HG02938 (cell line): Measurements from ENCODE around the gene TRIM63.

Experiments
- ATAC-seq: cut with Tn5 transposase; IDR thresholded peaks from one replicate; pipeline ENCODE4 v1.9.1; 2021; ENCODE audit warnings: mild to moderate bottlenecking, moderate library complexity; ENCODE audit not compliant: unreplicated experiment

The TRIM63 gene

DNA sequence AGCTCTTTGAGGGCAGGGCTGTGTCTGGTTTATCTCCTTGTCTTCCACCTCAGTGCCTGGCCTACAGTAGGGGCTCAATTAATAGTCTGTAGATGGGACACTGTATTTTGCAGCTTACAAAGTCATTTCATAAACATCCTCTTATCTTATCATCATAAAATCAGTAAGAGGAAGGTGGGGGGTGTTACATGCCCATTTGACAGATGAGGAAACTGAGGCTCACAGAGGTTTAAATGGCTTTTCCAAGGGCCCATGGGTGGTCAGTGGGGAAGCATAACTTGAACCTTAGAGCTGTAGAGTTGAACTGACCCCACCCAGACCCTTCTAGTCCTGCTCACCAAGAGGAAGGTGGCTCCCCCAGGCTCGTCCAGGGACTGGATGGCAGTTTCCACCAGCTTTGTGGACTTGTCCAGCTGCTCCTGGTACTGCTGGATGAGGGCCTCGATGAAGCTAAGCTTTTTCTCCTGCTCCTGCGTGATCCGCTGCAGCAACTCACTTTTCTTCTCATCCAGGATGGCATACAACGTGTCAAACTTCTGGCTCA lies 9.3 kb downstream of the TRIM63 start:
- no peak for ATAC-seq

DNA sequence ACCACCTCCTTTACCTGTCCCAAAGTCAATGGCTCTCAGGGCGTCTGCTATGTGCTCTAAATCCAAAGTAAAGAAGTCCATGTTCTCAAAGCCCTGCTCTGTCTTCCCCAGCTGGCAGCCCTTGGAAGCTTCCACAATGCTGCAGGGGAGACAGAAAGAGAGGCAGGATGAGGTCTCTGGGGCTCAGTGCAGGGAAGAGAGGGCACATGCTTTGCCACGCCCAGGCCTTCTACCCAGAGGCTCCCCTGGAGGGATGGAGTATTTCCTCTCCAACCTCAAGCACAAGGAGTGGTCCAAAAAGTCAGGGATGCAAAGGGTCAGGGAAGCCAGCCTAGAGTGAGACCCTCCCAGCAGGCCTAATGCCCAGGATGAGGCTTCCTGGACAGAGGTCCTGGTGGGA lies 10.2 kb downstream of the TRIM63 start:
- ATAC-seq = no peak

DNA sequence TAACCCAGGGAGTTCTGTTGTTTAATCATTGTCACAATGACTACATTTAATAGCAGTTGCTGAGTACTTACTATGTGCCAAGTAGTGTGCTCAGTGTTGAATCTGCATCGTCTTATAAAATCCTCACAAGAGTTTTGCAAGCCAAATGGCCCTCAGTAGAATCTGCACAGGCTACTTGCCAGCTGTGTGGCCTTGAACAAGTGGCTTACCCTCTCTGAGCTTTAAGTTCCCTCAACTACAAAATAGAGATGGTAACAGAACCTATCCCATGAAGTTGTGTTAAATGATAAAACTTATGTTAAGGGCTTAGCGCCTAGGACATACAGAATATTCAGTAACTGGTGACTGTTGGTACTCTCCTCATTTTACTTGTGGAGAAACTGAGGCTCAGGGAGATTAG lies 12.4 kb downstream of the TRIM63 start:
- ATAC-seq = no peak

DNA sequence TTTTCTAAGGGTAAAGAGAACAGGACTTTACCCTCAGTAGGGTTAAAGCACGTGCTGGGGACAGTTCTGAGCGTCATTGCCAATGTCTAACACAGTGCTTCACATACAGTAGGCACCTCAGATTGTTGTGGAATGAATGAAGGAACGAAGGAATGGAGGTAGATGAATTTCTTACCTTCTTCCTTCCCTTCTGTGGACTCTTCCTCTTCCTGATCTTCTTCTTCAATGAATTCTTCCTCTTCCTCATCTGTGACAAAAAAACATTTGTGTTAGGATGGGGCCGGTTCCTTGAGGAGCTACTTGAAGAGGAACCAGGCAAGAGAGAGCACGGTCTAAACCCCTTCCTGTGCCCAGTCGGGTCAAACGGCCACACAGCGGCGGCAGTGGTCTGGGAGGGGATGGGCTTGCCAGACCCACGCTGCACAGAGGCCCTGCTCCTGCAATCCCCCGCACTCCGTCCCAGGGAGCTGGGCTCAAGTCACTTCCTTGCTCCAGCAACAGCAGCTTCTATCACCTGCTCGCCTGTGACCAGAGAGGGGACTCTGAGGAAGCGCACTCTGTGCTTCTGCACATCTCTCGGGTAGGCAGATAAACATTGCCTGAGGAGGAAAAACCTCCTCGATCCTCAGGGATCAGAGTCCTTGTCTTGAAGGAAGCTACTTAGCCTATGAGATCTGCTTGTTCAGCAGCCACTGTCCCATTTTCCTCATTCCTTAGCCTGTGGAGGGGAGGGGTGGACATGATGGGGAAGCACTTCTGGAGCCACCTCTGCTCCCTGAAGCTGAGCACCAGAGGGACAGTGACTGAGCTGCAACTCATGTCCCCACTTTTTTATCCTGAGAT lies 13.5 kb downstream of the TRIM63 start:
- no peak for ATAC-seq

DNA sequence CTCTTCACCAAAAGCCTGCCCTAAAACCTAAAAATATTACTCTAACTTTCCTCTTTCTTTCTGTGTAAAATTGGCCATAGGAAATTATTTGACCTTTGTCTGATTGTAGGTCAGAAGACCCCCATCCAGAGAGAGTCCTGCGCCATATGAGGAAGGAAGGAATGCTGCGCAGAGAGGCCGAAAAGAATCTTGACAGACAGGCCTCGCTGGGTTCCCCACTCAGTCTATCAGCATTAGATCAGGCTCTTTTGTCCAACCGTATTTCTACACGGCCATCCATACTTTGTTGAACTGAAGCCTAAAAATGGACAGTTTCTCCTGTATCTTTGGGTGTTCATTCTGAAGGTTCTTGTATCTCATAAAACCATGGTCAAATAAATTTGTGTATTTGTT lies 17.2 kb downstream of the TRIM63 start:
- ATAC-seq = no peak

DNA sequence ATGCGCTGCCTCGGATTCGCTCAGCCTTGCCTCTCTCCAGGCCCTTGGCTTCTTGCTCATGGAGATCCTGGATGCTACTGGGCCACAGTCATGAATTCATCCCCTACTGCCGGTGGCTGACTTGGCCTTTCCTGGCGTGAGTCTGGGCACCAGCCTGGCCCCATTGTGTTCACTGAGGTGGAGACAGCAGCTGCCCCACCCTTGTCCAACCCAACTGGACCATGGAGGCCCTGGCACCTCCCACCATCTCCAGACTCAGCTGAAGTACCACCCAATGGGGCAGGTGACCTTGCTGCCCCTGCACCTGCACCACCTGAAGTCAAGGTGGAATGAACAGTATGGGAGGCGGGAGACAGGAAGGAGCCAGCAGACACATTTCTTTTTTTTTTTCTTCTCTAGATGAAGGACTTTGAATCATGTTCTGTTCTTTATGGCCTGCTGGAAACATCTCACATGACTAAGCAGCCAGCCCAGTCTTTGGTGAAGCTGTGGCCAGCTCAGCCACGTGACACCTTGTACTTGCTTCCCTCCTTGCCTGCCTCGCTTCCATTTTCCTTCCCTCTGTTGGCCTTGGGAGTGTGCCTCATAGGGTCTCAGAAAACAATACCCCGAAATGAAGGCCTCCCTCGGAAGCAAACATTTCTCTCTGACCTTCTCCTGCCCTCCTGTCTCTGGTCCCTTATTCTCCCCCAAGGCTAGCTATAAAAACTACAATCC lies 17.7 kb downstream of the TRIM63 start:
- ATAC-seq = no peak

DNA sequence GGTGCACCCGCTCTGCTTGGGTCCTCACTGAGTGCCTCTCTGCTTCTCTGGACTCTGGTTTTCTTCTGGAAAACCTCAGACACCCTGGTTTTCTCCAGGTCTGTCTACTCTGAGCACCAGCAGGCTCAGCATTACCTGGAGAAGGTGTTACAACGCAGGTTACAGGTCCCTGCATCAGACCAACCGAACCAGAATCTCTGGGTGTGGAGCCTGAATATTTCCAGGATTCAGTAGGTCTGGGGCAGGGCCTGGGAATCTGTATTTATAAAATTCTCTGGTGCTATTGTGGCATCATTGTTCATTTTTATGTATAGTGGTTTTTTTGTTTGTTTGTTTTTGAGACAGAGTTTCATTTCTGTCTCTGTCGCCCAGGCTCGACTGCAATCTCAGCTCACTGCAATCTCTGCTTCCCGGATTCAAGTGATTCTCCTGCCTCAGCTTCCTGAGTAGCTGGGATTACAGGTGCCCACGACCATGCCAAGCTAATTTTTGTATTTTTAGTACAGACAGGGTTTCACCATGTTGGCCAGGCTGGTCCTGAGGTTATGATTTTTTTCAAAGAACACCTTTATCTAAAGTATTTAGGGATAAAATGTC lies 20.1 kb downstream of the TRIM63 start:
- ATAC-seq = no peak

DNA sequence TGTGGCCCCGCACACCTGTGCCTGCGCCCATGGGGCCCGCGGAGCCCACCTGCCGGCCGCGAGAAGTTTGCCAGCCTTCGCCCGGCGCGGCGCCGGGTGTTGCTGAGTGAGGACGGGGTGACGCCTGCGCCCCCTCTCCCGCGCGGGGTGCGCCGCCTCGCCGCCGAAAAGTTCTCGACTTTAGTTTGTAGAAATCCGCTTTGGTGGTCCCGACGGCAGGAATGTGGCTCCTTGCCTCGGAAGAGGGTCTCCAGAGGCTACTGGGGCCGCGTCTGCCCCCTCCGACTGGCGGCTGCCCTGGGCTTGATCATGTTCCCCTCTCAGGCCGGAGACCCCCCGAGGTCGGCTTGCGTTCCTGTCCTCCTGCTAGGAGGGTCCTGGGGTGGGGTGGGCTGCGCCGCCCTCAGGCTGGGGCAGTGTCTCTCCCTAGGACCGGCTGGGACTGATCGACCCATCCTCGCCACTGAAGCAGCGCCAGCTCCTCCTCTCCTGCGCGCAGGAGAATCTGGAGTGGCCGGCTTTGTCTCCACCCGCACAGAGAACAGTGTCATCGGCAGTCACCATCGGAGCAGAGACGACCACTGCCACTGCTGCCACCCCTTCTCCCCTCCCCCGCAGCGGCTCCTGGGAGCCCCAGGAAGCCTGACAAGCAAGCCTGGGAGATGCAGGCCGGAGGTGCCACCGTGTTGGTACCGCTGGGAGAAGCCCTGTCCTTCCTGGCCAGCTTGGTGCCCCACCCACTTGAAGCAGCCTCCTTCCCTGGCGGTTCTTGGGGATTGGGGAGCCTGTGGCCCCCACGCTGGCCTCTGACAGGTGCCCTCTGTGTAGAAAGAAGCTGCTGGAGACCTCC lies 21.0 kb downstream of the TRIM63 start:
- no peak for ATAC-seq

DNA sequence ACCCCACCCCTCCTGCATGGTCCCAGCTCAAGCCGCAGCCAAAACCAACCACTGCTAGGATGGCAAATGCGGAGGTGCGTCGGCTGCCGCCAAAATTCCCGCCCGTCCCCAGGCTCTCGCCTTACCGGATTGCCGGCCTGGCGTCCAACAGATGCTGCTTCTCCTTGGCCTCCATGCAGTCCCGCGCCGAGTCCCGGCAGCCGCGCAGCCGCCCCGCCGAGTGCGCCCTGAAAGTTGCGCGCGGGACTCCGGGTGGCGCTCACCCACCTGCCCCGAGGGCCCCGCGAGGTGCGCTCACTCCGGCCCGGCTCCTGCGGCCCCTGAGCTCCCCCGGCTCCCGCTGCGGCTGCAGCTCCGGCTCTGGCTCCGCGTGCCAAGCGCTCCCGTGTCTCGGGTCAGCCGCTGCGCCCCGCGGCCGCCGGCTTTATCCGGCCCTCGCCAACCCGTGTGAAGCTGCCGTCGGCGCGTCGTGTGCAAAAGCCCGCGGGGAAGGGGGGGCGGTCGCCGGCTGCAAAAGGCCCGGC lies 21.6 kb downstream of the TRIM63 start, which contains the start of gene SLC30A2:
Gene SLC30A2, minus strand, starts transcription at position 397 of the 524 bp plus-strand sequence. Its CDS starts 222 bp downstream, at position 175.
- no peak for ATAC-seq

DNA sequence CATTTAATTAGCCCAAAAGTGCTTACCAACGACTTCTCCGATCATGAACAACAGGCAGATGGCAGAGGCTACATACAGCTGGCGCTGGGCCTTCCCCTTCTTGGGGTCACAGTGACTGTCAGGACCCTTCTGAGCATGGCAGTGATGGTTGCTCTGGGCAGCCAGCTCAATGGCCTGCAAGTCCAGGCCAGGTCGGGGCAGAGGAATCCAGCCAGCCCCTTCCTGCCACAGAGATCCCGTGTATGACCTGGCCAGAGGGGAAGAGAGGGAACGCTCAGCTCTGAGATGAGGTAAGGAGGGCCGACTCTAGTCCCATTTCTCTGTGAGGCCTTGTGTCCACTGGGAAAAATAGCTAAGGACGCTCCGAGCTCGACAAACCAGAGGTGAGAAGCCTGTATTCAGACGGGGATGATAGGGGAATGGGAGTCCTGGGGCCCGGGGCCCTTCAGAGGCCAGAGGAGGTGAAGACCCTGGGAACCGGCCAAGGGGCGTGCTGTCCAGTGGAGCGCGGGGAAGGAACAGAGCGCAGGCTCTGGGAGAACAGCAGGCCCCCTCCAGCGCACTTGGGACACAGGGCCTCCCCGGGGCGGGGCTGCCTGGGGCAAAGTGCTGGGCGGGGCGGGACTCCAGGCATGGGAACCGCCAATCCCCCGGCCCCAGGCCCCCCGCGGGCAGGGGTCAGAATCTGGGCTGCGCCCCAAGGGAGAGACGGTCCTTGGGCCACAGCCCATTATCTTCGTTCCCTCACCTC lies 22.3 kb downstream of the TRIM63 start:
- no peak for ATAC-seq

DNA sequence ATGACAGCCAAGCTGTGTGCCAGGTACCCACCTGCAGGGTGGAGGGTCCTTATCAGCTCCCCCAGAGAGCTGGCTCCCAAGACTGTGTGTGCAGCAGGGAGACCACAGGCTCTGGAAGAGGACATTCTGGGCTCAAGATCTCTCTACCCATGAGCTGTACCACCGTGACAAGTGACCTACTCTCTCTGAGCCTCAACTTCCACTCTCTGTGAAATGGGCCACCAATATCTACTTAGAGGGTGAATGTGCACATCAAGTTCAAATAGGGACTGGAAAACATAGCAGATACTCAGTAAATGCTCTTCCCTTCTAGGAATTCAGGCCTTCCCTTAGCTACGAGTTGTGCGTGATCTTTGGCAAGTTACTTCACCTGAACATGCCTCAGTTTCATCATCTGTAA lies 23.0 kb downstream of the TRIM63 start:
- no peak for ATAC-seq

DNA sequence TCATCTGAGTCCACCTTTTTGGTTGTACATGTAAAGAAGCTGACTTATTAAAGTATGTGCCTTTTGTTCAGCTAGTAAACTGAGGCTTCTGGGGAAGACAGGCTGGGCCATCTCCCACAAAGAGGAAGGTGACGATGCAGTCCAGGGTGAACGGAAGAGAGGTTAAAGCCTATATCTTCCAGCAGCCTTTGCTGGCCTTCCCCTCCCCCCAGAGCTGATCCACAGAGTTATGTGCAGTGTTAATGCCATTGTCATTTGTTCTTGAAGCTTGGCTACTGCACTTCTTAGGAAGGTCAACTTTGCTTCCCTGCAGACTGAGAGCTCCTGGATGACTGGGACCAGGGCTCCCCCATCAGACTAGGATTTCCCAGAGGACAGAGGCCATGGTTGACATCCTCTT lies 23.7 kb downstream of the TRIM63 start:
- ATAC-seq = no peak

DNA sequence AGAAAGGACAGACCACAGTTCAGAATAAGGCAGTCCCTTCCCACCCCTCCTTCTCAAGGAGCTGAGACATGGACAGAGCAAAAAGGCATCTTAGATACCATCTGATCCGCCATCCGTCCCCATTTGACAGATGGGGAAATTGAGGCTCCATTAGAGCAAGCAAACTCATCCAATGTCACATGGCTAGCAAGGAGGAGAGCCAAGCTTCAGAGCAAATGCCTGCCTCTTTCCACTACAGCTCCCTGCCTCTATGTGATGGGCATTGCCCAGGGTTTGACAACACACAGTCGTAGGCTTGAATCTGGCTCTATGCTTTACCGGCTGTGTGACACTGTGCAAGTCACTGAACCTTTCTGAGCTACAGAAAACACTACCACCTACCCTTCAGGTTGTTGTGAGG lies 25.5 kb downstream of the TRIM63 start:
- no peak for ATAC-seq

DNA sequence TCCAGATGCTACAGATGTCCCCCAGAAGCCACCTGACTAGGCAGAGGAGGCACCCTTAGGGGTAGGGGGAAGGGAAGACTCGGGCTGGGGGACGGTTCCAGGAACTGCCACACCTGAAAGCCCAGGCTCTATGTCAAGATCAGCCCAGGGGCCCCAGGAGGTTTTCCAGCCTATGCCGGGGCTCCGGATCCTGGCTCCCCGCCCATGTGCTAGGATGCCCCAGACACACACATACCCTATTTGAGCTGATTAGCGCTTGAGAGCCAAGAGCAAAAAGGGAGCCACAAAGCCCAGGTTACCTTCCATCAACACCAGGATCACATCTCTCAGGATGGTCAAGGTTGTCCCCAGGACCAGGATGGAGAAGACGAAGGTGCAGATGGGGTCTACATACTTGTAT lies 26.0 kb downstream of the TRIM63 start:
- no peak for ATAC-seq

DNA sequence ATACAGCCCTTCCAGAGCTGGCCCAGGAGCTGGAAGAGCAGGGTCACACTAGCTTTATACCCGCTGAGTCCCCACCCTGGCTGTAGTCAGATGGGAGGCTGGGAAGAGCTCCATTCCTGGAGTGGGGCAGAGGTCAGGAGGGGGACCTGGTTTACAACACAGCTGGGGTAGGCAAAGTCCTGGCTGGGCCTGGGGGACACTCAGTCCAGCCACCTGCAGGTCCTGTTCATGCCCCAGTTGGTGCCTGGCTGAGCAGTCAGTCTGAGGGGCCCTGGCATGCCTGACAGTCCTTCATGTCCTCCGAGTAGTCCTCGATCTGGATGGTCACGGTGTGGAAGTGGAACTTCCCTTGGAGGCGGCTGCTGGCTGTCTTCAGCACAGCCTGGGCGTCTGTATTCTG lies 28.5 kb downstream of the TRIM63 start:
- no peak for ATAC-seq

DNA sequence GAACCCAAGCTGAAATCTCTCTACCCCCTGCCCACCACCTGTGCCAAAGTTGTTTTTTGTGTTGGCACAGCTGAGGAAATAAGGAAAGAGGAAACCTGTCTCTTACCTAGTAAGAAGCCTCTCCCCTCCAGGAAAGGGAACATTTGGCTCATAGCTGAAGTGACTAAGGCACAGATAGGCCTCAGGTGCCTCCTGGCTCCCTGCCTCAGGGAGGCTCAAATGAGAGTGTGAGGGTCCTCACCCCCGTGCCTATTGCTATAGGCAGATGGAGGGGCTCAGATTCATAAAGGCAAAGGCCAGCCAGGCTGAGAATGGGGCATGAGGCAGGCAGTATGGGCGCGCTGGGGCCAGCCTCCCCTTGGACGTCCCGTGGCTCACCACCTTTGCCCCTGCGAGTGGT lies 29.0 kb downstream of the TRIM63 start:
- no peak for ATAC-seq

DNA sequence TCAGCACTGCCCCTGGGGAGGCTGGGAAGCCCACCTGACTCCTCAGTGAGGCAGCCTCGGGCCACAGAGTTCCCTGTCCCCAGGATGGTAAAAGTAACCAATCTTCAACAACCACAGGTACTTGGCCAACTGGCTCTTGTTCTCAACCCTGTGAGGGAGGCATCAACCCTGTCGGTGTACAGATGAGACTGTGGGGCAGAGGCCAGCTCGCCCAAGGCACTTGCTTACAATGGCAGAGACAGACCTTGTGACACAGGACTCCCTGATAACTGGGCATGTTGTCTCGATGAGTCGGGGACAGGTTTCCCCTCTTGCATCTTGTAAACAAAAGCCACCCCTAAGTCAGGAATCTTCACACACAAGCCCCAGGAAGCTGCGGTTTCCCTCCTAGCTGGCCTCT lies 29.5 kb downstream of the TRIM63 start:
- ATAC-seq = no peak

DNA sequence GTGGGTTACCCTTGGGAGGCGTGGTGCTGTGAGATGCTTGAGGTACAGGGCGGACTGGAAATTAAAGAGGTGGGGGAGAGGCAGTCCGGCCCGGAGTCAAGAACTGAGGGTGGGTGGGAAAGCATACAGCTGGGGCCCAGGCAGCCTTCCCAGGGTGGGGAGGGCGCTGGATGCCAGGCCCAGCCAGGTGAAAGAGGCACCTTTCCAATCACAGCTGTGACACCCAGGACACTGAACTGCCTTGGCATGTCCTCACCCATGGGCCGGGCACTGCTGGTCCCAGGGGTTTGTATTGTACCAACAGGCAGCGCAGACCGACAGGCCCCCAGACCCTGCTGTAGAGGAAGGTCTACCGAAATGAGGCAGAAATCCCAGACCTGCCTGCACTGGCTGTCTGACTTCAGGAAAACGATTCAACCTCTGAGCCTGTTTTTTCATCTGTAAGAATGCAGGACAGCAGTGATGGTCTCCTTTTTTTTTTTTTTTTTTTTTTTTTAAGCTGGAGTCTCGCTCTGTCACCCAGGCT lies 30.6 kb downstream of the TRIM63 start:
- ATAC-seq = no peak

DNA sequence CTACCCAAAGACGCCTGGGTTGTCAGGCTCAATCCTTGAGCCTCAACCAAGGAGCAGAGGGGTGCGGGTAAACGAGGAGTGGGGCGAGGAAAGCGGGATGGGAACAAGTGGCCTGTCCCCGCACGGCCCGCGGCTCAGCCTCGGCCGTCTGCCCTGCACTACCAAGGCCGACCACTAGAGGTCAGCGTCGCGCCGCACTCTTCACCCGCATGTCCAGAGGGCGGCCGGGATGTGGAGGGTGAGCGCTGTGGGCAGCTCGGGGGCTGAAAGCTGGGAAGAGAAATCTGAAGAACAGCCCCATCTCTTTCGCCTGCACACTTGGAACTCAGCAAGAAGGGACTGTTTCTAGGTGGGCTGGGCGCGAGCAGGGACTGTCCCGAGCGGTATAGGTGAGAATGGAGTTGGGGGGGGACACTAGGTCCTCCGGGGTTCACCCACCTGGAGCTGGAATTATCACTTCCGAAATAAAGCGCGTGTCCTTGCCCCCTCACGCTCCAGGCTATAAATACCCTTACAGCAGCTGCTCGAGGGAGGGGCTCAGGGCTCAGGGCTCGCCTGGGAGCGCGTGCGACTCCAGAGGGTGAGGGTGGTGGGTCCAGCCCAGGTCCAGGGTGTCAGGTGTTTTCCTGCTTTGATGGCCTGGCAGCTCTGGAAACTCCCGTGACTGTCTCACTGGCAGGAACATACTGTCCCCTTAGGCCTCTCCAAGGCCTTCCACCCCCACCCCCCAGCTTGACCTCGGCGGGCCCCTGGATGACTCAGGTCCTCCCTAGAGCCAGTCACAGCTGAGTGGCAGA lies 31.3 kb downstream of the TRIM63 start:
- ATAC-seq = peak; percentile 57
